Limb (tissue), 2 donors: ENCODE measurements around the gene CHCHD3.
"Not testable (repeated sequence)": the region's sequence is repeated elsewhere in the genome, so short reads cannot be mapped to it uniquely, and the experiment has no call there.

ENCODE experiments used
- DNase-seq, 2 donors: peaks; one replicate each; pipeline ENCODE4 v3.0.0-alpha.2; 2016; ENCODE audit errors: extremely low spot score in 2 of 2

Gene CHCHD3

GRCh38 chr7:133044722-133045473, 37.0 kb downstream of the CHCHD3 start:
- no peak for DNase-seq

DNA sequence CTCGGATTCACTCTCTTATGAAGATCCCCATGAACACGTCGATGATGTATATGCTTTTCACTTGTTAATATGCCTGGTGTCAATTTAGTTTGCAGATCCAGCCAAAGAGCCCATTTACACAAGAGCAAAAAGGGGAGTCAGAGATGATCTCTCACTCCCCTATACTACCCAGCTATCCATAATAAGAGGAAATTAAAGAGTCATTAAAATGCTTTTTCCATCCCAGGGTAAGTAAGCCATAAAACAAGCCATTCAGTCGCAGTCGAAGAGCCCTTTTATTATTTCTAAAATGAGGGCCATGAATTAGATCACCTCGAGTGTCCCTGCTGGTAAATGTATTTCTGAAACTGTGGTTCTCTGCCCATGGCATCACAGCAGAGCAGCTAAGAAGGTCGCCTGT, 41.2 kb downstream of the CHCHD3 start:
- no peak for DNase-seq

DNA sequence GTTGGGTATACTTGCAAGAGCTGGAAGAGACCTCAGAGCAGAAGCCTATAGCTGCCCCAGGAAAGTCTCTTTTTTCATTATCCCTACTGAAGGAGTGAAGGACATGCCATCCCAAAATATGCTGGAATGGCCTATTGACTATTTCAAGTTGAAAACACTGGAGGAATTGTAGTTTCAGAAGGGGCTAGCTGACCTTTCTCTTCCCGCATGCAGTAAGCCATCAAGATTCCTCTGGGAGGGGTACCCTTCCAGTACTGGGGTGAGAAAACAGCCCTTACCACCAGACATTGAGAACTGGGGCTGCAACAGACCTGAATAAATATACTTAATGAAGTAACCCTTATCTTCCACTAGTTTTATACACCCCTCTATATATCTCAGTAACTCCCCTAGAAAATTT, 41.7 kb downstream of the CHCHD3 start:
- DNase-seq = no peak

GRCh38 chr7:133039614-133040013, 42.3 kb downstream of the CHCHD3 start:
- no peak for DNase-seq

DNA sequence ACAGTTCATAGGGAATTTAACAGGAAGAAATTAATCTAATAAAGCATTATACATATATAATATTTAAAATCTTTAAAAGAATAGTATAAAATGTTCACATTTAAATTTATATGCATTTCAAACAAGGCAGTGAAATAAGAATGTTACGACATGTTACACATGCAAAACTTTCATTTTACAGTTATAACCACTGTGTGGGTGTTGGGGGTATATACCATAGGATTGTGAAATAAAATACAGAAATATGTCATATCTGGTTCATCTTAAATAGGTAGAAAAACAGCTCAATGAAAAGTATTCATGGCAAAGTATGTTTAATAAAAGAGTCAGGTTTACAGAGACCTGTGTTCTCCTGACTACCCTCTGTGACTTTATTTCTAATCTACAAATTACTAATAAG, 45.6 kb downstream of the CHCHD3 start:
- no peak for DNase-seq

DNA sequence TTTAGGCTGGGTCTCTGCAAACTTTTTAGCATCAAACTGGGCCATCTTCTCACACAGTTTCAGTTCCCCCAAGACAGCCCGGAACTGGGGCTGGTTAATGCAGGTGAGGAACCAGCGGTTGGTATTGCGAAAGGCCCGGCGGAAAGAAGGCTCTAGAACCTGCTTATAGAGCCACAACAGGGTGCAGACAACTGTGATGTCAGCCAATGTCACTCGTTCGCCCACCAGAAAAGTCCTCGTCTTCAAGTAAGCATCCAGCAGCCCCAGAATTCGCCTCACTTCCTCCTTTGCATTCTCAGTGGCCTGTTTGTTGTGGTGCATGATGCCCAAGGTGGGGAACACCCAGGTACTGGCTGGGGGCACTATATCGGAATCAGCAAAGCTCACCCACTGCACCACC, 46.6 kb downstream of the CHCHD3 start:
- DNase-seq = not testable (repeated sequence)

GRCh38 chr7:133030346-133030745, 51.5 kb downstream of the CHCHD3 start:
- DNase-seq = no peak

DNA sequence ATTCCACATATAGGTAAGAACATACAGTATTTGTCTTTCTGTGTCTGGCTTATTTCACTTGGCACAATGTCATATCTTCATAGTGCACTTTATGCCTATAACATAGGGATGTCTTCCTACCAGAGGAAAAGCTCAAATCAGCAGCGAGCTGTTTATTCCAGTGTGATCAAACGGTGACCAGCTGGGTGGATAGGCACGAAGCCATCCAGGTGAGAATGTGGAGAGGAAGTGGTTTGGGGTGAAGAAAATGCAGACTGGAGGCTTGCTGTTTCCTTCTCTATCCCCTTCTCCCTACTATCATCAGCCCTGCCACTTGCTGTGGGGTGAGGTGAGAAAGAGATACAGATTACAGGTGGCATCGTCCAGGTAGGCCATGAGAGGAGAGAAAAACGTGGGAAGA, 52.4 kb downstream of the CHCHD3 start:
- DNase-seq = no peak

- no peak for DNase-seq
These were observed 54.5 kb downstream of the CHCHD3 start for GRCh38 chr7:133027397-133027796.

GRCh38 chr7:133026210-133026859, 55.6 kb downstream of the CHCHD3 start:
- no peak for DNase-seq

DNA sequence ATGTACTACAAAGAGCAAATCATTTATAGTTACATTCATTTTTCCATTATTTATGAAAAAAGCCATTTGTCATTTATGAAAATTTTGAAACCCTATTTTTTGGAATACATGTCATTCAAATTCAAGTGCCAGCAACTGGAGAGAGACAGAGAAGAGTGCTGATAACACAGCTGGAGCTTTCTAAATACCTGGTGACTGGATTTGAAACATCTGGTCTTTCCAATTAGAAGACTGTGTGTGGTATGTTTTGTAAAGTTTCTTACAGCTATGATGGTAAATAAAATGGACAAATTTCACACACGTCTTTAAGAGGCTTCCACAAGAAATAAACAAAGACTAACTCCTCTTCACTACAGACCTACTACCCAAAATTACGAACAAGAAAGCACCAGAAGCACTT, 56.8 kb downstream of the CHCHD3 start:
- DNase-seq = no peak

DNA sequence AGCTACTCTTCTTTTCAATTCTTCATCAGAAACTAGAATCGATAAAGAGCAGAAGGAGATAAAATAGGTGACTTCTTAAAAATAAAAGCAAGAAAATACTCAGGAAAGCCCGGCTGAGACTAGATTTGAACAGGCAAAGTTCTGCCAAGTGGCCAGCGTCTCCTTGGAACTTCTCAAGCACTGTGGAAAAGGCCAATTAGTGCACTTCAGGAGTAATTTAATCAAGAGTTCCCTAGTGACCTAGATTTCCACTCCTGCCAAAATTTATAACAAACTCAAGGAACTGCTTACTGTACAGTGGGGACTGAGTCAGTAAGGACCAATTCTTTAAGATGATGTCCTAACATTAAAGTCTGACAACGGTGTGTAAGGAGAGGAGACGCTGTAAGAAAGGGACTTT, 57.3 kb downstream of the CHCHD3 start:
- DNase-seq = no peak

DNA sequence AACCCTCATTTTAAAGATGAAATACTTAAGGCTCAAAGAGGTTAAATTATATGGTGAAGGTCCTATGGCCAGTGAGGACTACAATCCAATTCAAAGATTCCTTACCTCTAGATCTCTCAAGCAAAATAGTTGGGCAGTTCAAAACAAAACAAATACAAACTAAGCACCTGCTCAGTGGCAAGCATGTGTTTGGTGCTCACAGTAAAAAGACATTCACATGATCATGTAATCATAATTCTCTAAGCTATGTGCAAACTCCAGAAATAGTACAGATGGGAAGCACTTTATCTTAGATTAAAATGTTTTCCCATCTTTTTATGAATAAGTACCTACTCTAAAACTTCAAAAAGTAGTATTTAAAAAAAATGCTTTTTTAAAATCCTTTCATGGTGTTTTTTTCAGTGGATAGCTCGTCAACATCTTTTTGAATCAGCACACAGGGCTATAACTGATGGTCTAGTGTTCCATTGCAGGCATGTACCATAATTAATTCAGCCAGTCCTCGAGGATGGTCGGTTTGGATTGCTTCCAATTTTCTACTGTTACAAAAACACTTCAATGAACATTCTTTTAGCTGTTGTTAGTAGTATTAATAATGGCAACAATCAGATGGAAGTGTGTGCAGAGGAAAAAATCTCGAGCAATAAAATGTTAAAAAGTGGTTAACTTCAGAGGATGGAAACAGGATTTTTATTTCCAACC, 58.4 kb downstream of the CHCHD3 start:
- no peak for DNase-seq

DNA sequence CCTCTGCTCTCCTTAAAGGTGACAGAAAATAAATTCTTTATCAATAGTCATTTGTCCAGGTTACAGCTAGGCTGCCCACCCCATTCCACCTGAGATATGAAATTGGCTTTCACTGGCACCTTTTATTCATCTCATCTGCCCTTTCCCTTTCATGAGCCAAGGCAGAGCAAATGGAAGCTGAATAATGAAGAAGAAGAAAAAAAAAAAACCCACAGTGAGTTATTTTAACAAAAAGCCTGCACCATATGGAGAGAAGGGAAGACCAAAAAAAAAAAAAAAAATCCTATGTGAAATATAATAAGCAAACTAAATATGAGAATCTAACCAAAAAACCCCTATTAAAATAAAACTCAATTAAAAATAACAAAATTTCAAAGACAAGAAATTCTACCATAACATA, 59.2 kb downstream of the CHCHD3 start:
- DNase-seq = no peak

DNA sequence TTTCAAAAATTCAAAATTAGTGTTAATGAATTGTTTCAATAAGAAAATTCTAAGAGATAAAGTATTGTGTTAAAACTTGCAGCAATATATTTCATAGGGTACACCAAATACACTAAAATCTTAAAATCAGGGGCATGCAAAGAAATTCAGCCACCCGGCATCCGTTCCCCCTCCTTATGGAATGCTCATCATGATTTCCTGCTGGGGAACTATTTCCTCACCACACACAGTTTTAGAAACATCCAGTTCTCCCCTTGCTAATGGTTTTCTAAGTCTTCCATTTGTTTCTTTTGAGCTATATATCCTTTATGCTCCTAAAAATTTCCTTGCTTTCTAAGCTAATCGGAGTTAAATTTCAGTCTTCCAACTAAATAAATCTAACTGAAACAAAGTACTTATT, 60.7 kb downstream of the CHCHD3 start:
- DNase-seq = no peak

DNA sequence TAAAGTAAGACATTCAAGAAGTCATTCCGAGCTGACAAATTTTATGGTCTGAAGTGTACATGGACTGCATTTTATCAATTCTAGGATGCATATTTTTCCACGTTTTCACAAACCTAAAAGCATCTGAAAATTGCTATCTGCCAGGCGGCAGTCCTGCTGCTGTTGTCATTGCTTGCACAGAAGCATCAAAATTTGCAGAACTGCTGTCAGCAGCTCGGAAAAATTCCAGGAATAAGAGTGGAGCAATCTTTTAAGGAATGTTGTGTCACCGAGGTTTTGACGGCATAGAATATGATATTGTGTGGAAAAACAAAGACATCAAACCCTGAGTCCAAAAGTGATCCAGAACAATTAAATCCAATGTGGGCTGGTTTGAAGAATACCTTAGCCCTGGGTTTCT, 61.4 kb downstream of the CHCHD3 start:
- DNase-seq = no peak

GRCh38 chr7:133019590-133019989, 62.3 kb downstream of the CHCHD3 start:
- no peak for DNase-seq

GRCh38 chr7:133016604-133017003, 65.3 kb downstream of the CHCHD3 start:
- DNase-seq = no peak

GRCh38 chr7:133015888-133016287, 66.0 kb downstream of the CHCHD3 start:
- DNase-seq = no peak

- DNase-seq = no peak
These were observed 70.1 kb downstream of the CHCHD3 start for GRCh38 chr7:133011746-133012145.

GRCh38 chr7:133009426-133010252, 72.3 kb downstream of the CHCHD3 start:
- no peak for DNase-seq

- DNase-seq = no peak
These were observed 73.9 kb downstream of the CHCHD3 start for GRCh38 chr7:133007961-133008360.
